Measurements from ENCODE around the gene RBCK1. TPM values are rescaled to one million over a fixed set of nuclear protein-coding genes. Genes with fewer than 3 reads are reported as not detected.
"Not testable (repeated sequence)": the region's sequence is repeated elsewhere in the genome, so short reads cannot be mapped to it uniquely, and the experiment has no call there.

RBCK1 gene
- polyA plus RNA-seq, 1 donor = 86.9 TPM

DNA sequence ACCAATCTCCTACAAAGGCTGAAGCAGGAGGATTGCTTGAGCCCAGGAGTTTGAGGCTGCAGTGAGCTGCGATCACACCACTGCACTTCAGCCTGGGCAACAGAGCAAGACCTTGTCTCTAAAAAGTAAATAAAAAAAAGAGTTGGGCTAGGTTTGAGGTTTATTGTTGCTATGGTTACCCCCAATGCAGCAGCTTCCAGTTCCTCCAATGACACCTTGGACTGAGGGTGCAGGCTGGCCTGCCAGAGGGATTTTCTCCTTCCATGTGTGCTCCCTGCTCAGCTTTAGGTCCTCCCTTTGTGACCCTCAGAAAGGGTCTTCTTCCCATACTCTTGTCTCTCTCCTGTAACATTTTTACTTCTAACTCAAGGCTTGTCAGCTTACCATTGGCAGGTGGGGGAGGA lies 64.8 kb downstream of the RBCK1 start:
- Histone ChIP-seq H3K27ac (ENCODE audit: low read length) (no peak overlapping the region), H3K9me3 (ENCODE audit: control insufficient read depth, low read depth, low read length) (peaks cover 5% of the 10 kb centered on the region), H3K4me1 (ENCODE audit: control insufficient read depth, insufficient read depth, low read length) (no peaks in the 10 kb centered on the region), H3K27me3 (ENCODE audit: control insufficient read depth, insufficient read depth, low read length) (no peaks in the 10 kb centered on the region), H3K4me3 (ENCODE audit: low read length) (no peak overlapping the region), H3K36me3 (ENCODE audit: control insufficient read depth, insufficient read depth, low read length) (peaks cover 6% of the 10 kb centered on the region)
- WGBS (ENCODE audit: insufficient coverage, low lambda C conversion rate) = no CpG with 5 or more reads among the region's 1 CpG
- no peak for DNase-seq

DNA sequence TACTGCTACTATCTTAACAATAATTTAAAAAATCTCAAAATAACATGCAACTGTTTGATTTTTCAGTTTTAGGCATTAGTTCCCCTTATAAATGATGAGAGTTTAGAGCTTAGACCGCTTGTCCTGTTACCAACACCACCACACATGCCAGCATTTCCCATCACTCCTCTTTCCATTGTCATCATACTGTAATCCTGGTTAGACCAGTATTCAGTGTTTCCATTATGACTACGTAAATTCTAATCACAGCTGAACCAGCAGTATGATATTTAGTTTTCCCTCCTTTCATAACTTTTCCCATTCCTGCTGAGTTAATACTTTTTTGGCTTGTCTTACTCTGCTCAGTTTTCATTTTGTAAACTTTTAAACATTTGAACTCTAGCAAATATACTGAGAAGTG lies 66.5 kb downstream of the RBCK1 start:
- H3K4me1 ChIP-seq (ENCODE audit: control insufficient read depth, insufficient read depth, low read length) = no peaks in the 10 kb centered on the region
- peaks cover 5% of the 10 kb centered on the region for H3K9me3 ChIP-seq (ENCODE audit: control insufficient read depth, low read depth, low read length)
- no peak for DNase-seq
- H3K27me3 ChIP-seq (ENCODE audit: control insufficient read depth, insufficient read depth, low read length) = no peaks in the 10 kb centered on the region
- peaks cover 14% of the 10 kb centered on the region for H3K36me3 ChIP-seq (ENCODE audit: control insufficient read depth, insufficient read depth, low read length)
- no peak overlapping the region for H3K4me3 ChIP-seq (ENCODE audit: low read length)
- no peak overlapping the region for H3K27ac ChIP-seq (ENCODE audit: low read length)
- 100% methylated on average over 1 of the region's 2 CpGs for WGBS (ENCODE audit: insufficient coverage, low lambda C conversion rate)

DNA sequence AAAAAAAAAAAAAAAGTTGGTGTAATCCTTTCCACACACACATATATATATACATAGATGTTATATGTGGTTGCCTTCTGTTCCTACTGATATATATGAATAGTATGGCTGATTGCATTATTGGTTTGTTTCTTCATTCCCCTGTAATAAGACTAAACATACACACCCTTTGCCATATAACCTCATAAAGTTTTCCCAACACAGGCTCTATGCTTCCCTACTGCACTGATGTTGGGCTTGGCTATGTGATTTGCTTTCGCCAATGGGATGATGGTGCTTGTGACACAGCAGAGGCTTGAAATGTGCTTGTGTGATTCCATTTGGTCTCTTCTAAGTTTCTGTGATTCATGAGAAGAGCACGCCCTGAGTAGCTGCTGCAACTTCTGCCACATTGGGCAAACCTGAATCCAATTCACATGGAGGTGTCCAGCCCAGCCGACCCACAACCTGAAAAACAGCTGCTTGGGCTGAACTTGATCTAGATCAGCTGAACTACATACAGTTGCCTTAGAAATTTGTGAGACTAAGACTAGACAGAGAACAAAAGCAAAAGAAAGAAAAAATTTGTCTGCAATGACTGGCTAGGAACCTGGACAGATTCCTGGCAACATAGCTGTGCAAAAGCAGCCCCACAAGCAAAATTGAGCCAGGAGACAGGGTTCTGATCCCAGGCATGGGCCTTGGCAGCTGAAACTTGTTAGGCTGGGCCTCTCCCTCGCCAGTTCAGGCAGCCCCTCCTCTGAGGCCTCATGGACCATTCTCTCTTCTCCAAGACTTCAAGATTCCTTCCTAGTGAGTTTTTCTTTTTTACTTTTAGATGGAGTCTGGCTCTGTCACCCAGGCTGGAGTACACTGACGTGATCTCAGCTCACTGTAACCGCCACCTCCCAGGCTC lies 67.6 kb downstream of the RBCK1 start:
- H3K36me3 ChIP-seq (ENCODE audit: control insufficient read depth, insufficient read depth, low read length) = peaks cover 21% of the 10 kb centered on the region
- DNase-seq = no peak
- H3K9me3 ChIP-seq (ENCODE audit: control insufficient read depth, low read depth, low read length) = peaks cover 5% of the 10 kb centered on the region
- no peak overlapping the region for H3K4me3 ChIP-seq (ENCODE audit: low read length)
- H3K4me1 ChIP-seq (ENCODE audit: control insufficient read depth, insufficient read depth, low read length) = no peaks in the 10 kb centered on the region
- no peak overlapping the region for H3K27ac ChIP-seq (ENCODE audit: low read length)
- no peaks in the 10 kb centered on the region for H3K27me3 ChIP-seq (ENCODE audit: control insufficient read depth, insufficient read depth, low read length)
- no CpG with 5 or more reads among the region's 6 CpGs for WGBS (ENCODE audit: insufficient coverage, low lambda C conversion rate)

DNA sequence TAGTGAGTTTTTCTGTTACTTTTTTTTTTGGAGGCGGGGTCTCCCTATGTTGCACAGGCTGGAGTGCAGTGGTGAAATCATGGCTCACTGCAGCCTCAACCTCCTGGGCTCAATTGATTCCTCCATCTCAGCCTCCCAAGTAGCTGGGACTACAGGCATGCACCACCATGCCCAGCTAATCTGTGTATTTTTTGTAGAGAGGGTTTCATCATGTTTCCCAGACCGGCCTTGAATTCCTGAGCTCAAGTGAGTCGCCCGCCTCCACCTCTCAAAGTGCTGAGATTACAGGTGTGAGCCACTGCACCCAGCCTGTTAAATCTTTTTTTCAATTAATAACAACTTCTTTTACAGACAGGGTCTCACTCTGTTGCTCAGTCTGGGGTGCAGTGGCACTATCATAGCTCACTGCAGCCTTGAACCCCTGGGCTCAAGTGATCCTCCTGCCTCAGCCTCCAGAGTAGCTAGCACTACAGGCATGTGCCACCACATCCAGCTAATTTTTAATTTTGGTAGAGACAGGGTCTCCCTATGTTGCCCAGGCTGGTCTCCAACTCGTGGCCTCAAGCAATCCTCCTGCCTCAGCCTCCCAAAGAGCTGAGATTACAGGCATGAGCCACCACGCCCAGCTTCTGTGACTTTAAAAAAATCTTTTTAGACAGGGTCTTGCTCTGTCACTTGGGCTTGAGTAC lies 68.6 kb downstream of the RBCK1 start:
- H3K9me3 ChIP-seq (ENCODE audit: control insufficient read depth, low read depth, low read length); H3K4me1 ChIP-seq (ENCODE audit: control insufficient read depth, insufficient read depth, low read length); H3K27ac ChIP-seq (ENCODE audit: low read length); H3K4me3 ChIP-seq (ENCODE audit: low read length); H3K27me3 ChIP-seq (ENCODE audit: control insufficient read depth, insufficient read depth, low read length); DNase-seq: not testable (repeated sequence)
- no CpG with 5 or more reads among the region's 6 CpGs for WGBS (ENCODE audit: insufficient coverage, low lambda C conversion rate)
- H3K36me3 ChIP-seq (ENCODE audit: control insufficient read depth, insufficient read depth, low read length) = peaks cover 27% of the 10 kb centered on the region

DNA sequence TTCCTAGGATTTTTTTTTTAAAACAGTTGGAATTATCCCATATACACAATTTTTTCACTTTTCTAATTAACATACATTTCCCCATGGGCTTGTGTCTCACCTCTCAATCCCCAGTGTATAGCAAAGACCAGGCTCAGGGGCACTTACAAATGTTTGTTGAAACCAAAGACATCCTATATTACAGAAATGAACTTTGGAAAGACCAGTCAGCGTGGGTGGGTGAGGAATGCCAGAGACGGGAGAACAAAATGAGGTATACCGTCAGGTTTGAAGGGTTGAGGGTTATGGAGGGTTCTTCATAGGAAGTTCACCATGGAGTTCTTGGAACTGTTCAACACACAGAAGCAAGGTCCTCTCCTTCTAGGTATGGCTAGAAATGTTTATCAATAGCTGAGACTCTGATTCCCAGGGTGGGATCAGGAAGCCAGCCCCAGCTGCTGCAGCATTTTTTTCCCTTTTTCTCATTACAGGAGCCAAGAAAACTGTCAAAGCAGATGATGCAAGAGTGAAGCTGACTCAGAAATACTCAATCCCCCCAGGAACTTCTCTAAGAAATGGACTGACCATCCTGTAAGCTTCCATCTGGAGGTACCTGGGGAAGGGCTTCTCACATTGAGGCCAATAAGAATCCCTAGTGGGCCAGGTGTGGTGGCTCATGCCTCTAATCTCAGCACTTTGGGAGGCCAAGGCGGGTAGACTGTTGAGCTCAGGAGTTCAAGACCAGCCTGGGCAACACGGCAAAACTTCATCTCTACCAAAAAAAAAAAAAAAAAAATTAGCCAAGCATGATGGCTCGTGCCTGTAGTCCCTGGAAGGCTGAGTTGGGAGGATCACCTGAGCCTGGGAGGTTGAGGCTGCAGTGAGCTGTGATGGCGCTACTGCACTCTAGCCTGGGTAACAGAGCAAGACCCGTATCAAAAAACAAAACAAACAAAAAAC lies 70.2 kb downstream of the RBCK1 start:
- 95% methylated on average over 4 of the region's 8 CpGs for WGBS (ENCODE audit: insufficient coverage, low lambda C conversion rate)
- peaks cover 42% of the 10 kb centered on the region for H3K36me3 ChIP-seq (ENCODE audit: control insufficient read depth, insufficient read depth, low read length)

DNA sequence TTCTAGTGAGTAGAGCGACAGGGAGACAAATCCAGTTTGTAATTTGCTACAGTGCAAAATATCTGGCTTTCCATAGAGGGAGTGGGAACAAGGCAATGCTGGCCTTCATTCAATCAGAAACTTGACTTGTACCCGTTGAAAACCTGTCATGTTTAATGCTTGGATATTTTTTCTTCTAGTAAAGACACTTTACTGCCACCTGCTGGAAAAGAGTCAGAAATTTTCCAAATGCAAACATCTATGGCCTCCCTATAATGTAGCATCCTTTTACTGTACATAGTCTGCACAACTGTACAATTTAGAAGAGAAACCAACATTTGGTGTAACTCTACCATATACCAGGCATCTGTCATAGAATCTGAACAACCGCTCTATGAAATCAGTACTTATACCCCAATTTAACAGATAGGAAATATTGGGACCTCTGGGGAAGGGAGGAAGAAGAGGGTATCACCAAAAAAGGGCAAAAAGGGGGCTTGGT lies 70.9 kb downstream of the RBCK1 start:
- Histone ChIP-seq H3K4me1 (ENCODE audit: control insufficient read depth, insufficient read depth, low read length) (no peaks in the 10 kb centered on the region), H3K9me3 (ENCODE audit: control insufficient read depth, low read depth, low read length) (no peaks in the 10 kb centered on the region), H3K27me3 (ENCODE audit: control insufficient read depth, insufficient read depth, low read length) (no peaks in the 10 kb centered on the region), H3K36me3 (ENCODE audit: control insufficient read depth, insufficient read depth, low read length) (peaks cover 49% of the 10 kb centered on the region), H3K27ac (ENCODE audit: low read length) (no peak overlapping the region), H3K4me3 (ENCODE audit: low read length) (no peak overlapping the region)
- no CpG with 5 or more reads among the region's 3 CpGs for WGBS (ENCODE audit: insufficient coverage, low lambda C conversion rate)
- peak; percentile 40 to 49 for DNase-seq

More for the DNA sequence above, 70.2 kb downstream of the RBCK1 start:
- Histone ChIP-seq H3K4me3 (ENCODE audit: low read length) (no peak overlapping the region), H3K27ac (ENCODE audit: low read length) (no peak overlapping the region), H3K9me3 (ENCODE audit: control insufficient read depth, low read depth, low read length) (no peaks in the 10 kb centered on the region), H3K4me1 (ENCODE audit: control insufficient read depth, insufficient read depth, low read length) (no peaks in the 10 kb centered on the region), H3K27me3 (ENCODE audit: control insufficient read depth, insufficient read depth, low read length) (no peaks in the 10 kb centered on the region)
- no peak for DNase-seq

DNA sequence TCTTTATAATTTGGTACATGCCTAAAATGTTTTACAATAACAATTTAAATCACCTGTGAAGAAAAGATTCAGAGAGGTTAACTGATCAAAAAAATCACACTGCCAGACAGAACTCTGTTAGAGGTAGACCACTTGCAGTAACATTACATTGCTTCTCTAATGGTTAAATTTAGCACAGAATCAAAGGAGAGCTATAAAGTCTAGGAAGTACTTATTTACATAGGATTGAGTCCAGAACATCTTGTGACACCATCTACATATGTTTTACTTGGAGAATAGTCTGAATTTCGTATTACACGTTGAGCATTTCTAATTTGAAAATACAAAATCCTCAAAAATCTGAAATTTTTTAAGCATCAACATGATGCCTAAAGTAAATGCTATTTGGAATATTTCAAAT lies 71.4 kb downstream of the RBCK1 start:
- no peak for DNase-seq
- H3K4me1 ChIP-seq (ENCODE audit: control insufficient read depth, insufficient read depth, low read length) = no peaks in the 10 kb centered on the region
- peaks cover 54% of the 10 kb centered on the region for H3K36me3 ChIP-seq (ENCODE audit: control insufficient read depth, insufficient read depth, low read length)
- H3K4me3 ChIP-seq (ENCODE audit: low read length) = no peak overlapping the region
- H3K27me3 ChIP-seq (ENCODE audit: control insufficient read depth, insufficient read depth, low read length) = no peaks in the 10 kb centered on the region
- WGBS (ENCODE audit: insufficient coverage, low lambda C conversion rate) = no CpG with 5 or more reads among the region's 2 CpGs
- no peaks in the 10 kb centered on the region for H3K9me3 ChIP-seq (ENCODE audit: control insufficient read depth, low read depth, low read length)
- no peak overlapping the region for H3K27ac ChIP-seq (ENCODE audit: low read length)

DNA sequence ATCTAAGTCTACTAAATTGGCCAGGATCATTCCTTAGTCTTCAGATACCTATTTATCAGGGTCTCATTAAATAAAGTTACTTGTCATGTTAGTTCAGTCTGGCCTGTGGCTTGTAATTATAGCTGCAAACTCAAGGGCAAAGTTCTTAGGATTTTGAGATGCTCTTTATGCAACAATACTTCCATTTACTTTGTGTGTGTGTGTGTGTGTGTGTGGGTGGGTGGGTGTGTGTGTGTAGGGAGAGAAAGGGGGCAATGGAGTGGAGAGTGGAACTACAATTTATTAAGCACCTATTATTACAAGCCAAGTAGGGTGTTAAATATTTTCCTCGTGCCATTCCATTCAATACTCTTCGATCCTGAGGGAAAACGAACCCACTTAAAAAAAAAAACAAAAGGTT lies 71.9 kb downstream of the RBCK1 start:
- no peak for DNase-seq
- H3K36me3 ChIP-seq (ENCODE audit: control insufficient read depth, insufficient read depth, low read length) = peaks cover 58% of the 10 kb centered on the region
- H3K9me3 ChIP-seq (ENCODE audit: control insufficient read depth, low read depth, low read length) = no peaks in the 10 kb centered on the region
- H3K27ac ChIP-seq (ENCODE audit: low read length) = no peak overlapping the region
- no peak overlapping the region for H3K4me3 ChIP-seq (ENCODE audit: low read length)
- H3K27me3 ChIP-seq (ENCODE audit: control insufficient read depth, insufficient read depth, low read length) = no peaks in the 10 kb centered on the region
- H3K4me1 ChIP-seq (ENCODE audit: control insufficient read depth, insufficient read depth, low read length) = no peaks in the 10 kb centered on the region
- 84% methylated on average over 3 of the region's 3 CpGs for WGBS (ENCODE audit: insufficient coverage, low lambda C conversion rate)

DNA sequence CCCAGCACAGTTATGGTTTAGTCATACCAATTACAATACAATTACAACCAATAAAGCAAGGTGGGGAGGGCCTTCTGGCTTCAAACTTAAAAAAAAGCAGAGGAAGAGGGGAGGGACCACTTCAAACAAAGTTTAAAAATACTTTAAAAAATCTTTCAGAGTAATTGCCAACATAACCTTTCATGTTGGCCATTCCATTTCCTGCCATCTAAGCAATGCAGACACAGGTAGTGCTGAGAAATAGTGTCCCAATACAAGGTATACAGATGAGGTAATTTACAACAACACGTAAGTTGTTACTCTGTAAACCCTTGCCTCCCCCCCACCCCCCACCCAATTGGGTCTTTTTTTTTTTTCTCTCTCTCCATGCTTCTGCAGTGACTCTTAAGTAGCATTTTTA lies 73.1 kb downstream of the RBCK1 start:
- no peak overlapping the region for H3K4me3 ChIP-seq (ENCODE audit: low read length)
- no CpG with 5 or more reads among the region's 1 CpG for WGBS (ENCODE audit: insufficient coverage, low lambda C conversion rate)
- H3K9me3 ChIP-seq (ENCODE audit: control insufficient read depth, low read depth, low read length) = no peaks in the 10 kb centered on the region
- no peak for DNase-seq
- H3K27me3 ChIP-seq (ENCODE audit: control insufficient read depth, insufficient read depth, low read length) = no peaks in the 10 kb centered on the region
- no peak overlapping the region for H3K27ac ChIP-seq (ENCODE audit: low read length)
- H3K4me1 ChIP-seq (ENCODE audit: control insufficient read depth, insufficient read depth, low read length) = no peaks in the 10 kb centered on the region
- peaks cover 68% of the 10 kb centered on the region for H3K36me3 ChIP-seq (ENCODE audit: control insufficient read depth, insufficient read depth, low read length)
